H1 (cell line): ENCODE measurements around the gene ZC3H12C. TPM values are rescaled to one million over a fixed set of nuclear protein-coding genes. Genes with fewer than 3 reads are reported as not detected.

Source experiments
- CTCF ChIA-PET: fragments of 300-600 bp; sonication (Branson Sonifier 250); formaldehyde crosslinking; loops from one replicate; lab custom pipeline; 2021; ENCODE audit not compliant: partially characterized antibody; lab: Charles Lee
- POLR2A ChIA-PET: fragments of 300-600 bp; sonication (Branson Sonifier 250); formaldehyde crosslinking; loops from one replicate; lab custom pipeline; 2021; ENCODE audit warnings: inconsistent platforms; ENCODE audit not compliant: partially characterized antibody; lab: Charles Lee
- DNase-seq, 2 experiments: peaks; one replicate each; pipeline versions ENCODE4 v3.0.0 to v3.0.0-alpha.2; 2010 to 2022; ENCODE audit warnings: low spot score in 2 of 2, low read depth in 1 of 2, mixed read lengths in 1 of 2
- FAIRE-seq: peaks from 2 replicates; lab custom pipeline; 2011; peaks lifted over from hg19 to GRCh38; lab: Jason Lieb, UNC
- H2AFZ ChIP-seq: 2 replicates; pipeline ENCODE4 v1.8.1; 2012; ENCODE audit warnings: low read length, inconsistent platforms
- H2AK5ac ChIP-seq: 2 replicates; pipeline ENCODE4 v1.6.1; 2013; ENCODE audit warnings: low read depth, low read length
- H2BK120ac ChIP-seq: replicated peaks from 2 replicates; pipeline ENCODE3; 2013; ENCODE audit warnings: low read depth, low read length, inconsistent platforms
- H2BK12ac ChIP-seq: 2 replicates; pipeline ENCODE4 v1.6.1; 2013; ENCODE audit warnings: low read depth, low read length
- H2BK15ac ChIP-seq: 2 replicates; pipeline ENCODE4 v1.6.1; 2013; ENCODE audit warnings: low read length
- H2BK20ac ChIP-seq: 2 replicates; pipeline ENCODE4 v1.6.1; 2013; ENCODE audit warnings: low read length
- H2BK5ac ChIP-seq: 2 replicates; pipeline ENCODE4 v1.6.1; 2013; ENCODE audit warnings: low read depth, low read length
- H3K14ac ChIP-seq: 2 replicates; pipeline ENCODE4 v1.6.1; 2013; ENCODE audit warnings: inconsistent platforms; ENCODE audit not compliant: insufficient read length
- H3K18ac ChIP-seq: 2 replicates; pipeline ENCODE4 v1.6.1; 2013; ENCODE audit warnings: low read length; ENCODE audit errors: extremely low read depth
- H3K23ac ChIP-seq: 2 replicates; pipeline ENCODE4 v1.6.1; 2013; ENCODE audit warnings: inconsistent platforms; ENCODE audit not compliant: insufficient read length
- H3K23me2 ChIP-seq: 2 replicates; pipeline ENCODE4 v1.6.1; 2013; ENCODE audit warnings: low read depth, low read length
- H3K27ac ChIP-seq: 2 replicates; pipeline ENCODE4 v1.6.1; 2011; ENCODE audit warnings: low read depth, low read length, inconsistent platforms
- H3K27me3 ChIP-seq, 4 experiments: replicated peaks in 1 of 4; 1 replicate in 1 of 4; 2 replicates in 3 of 4; pipeline versions ENCODE4 v1.6.1 to v1.8.1; 2011 to 2013; ENCODE audit warnings: low read length in 3 of 4, mild to moderate bottlenecking in 3 of 4, inconsistent platforms in 2 of 4, mixed read lengths in 2 of 4, moderate library complexity in 1 of 4; ENCODE audit not compliant: control insufficient read depth in 3 of 4, insufficient read depth in 3 of 4; ENCODE audit errors: extremely low read depth in 1 of 4
- H3K36me3 ChIP-seq, 4 experiments: 2 replicates each; pipeline versions ENCODE4 v1.6.1 to v1.8.1; 2011 to 2013; ENCODE audit warnings: mild to moderate bottlenecking in 4 of 4, low read length in 3 of 4, moderate library complexity in 2 of 4, control low read depth in 1 of 4, inconsistent platforms in 1 of 4; ENCODE audit not compliant: insufficient read depth in 4 of 4, control insufficient read depth in 2 of 4
- H3K4ac ChIP-seq: replicated peaks from 2 replicates; pipeline ENCODE3; 2013; ENCODE audit warnings: low read length, low read depth, mixed read lengths, inconsistent platforms; ENCODE audit not compliant: insufficient read length
- H3K4me1 ChIP-seq, 4 experiments: replicated peaks in 1 of 4; 1 replicate in 1 of 4; 2 replicates in 3 of 4; pipeline versions ENCODE4 v1.6.1 to v1.8.1; 2011 to 2013; ENCODE audit warnings: low read length in 3 of 4, inconsistent platforms in 2 of 4, mixed read lengths in 1 of 4; ENCODE audit not compliant: insufficient read depth in 4 of 4, control insufficient read depth in 3 of 4
- H3K4me2 ChIP-seq, 2 experiments: 2 replicates each; pipeline versions ENCODE4 v1.6.1 to v1.8.1; 2011 to 2013; ENCODE audit warnings: low read depth in 2 of 2, low read length in 2 of 2, control low read depth in 1 of 2, inconsistent platforms in 1 of 2, mild to moderate bottlenecking in 1 of 2; ENCODE audit not compliant: insufficient read depth in 1 of 2
- H3K4me3 ChIP-seq, 4 experiments: fragments of 200-600, 300-600 bp in 1 of 4; sonication (generic), shearing (Covaris generic), sonication (Bioruptor Twin) in 1 of 4; 2 replicates each; pipeline versions ENCODE4 v1.5.1 to v1.8.1; 2011 to 2016; ENCODE audit warnings: low read length in 4 of 4, low read depth in 3 of 4, control low read depth in 2 of 4, inconsistent platforms in 2 of 4, mild to moderate bottlenecking in 2 of 4, mixed read lengths in 1 of 4, moderate library complexity in 1 of 4; ENCODE audit not compliant: insufficient read depth in 2 of 4; ENCODE audit errors: extremely low read depth in 1 of 4
- H3K56ac ChIP-seq: replicated peaks from 2 replicates; pipeline ENCODE3; 2013; ENCODE audit warnings: low read depth, mild to moderate bottlenecking, mixed read lengths, low read length, inconsistent platforms; ENCODE audit not compliant: insufficient read length
- H3K79me1 ChIP-seq: 2 replicates; pipeline ENCODE4 v1.6.1; 2013; ENCODE audit warnings: low read depth, low read length, control low read depth
- H3K79me2 ChIP-seq, 2 experiments: 2 replicates each; pipeline versions ENCODE4 v1.6.1 to v1.8.1; 2012 to 2013; ENCODE audit warnings: low read length in 2 of 2, mild to moderate bottlenecking in 2 of 2, inconsistent platforms in 1 of 2; ENCODE audit not compliant: insufficient read depth in 2 of 2, control insufficient read depth in 1 of 2
- H3K9ac ChIP-seq, 4 experiments: replicated peaks in 1 of 4; 1 replicate in 1 of 4; 2 replicates in 3 of 4; pipeline versions ENCODE4 v1.6.1 to v1.8.1; 2011 to 2013; ENCODE audit warnings: low read depth in 3 of 4, low read length in 3 of 4, control low read depth in 2 of 4, mild to moderate bottlenecking in 2 of 4, moderate library complexity in 2 of 4, inconsistent platforms in 1 of 4; ENCODE audit errors: extremely low read depth in 1 of 4
- H3K9me3 ChIP-seq, 2 experiments: 2 replicates each; pipeline versions ENCODE4 v1.6.1 to v1.8.1; 2012 to 2013; ENCODE audit warnings: mild to moderate bottlenecking in 2 of 2, moderate library complexity in 2 of 2, control low read depth in 1 of 2, inconsistent platforms in 1 of 2, low read depth in 1 of 2, low read length in 1 of 2, mixed read lengths in 1 of 2; ENCODE audit not compliant: insufficient read depth in 2 of 2
- H4K20me1 ChIP-seq, 2 experiments: replicated peaks in 1 of 2; 2 replicates each; pipeline versions ENCODE3 to v1.8.1; 2011 to 2013; ENCODE audit warnings: inconsistent platforms in 2 of 2, low read length in 2 of 2, mild to moderate bottlenecking in 1 of 2; ENCODE audit not compliant: insufficient read depth in 2 of 2, control insufficient read depth in 1 of 2
- H4K5ac ChIP-seq: 2 replicates; pipeline ENCODE4 v1.6.1; 2013; ENCODE audit warnings: low read length, low read depth, mixed read lengths, inconsistent platforms; ENCODE audit not compliant: insufficient read length
- H4K8ac ChIP-seq: 2 replicates; pipeline ENCODE4 v1.8.0; 2013; ENCODE audit warnings: mild to moderate bottlenecking, moderate library complexity, low read length, inconsistent platforms; ENCODE audit not compliant: insufficient read depth; ENCODE audit errors: extremely low read depth
- H4K91ac ChIP-seq: replicated peaks from 2 replicates; pipeline ENCODE3; 2013; ENCODE audit warnings: low read length, mixed read lengths, inconsistent platforms; ENCODE audit not compliant: insufficient read length
- BACH1 ChIP-seq: IDR thresholded peaks from 2 replicates; pipeline ENCODE4 v1.6.1; 2012; ENCODE audit warnings: low read length, improper control_type of control experiment
- BCL11A ChIP-seq, 2 experiments: IDR thresholded peaks; one replicate each; pipeline ENCODE4 v1.6.1; 2011; ENCODE audit warnings: low read depth in 2 of 2, low read length in 2 of 2, mild to moderate bottlenecking in 2 of 2
- CHD2 ChIP-seq: IDR thresholded peaks from 2 replicates; pipeline ENCODE4 v1.6.1; 2012; ENCODE audit warnings: low read length, improper control_type of control experiment
- HDAC6 ChIP-seq: IDR thresholded peaks from one replicate; pipeline ENCODE4 v1.7.1; 2012; ENCODE audit warnings: low read depth, mild to moderate bottlenecking, inconsistent platforms, low read length, moderate library complexity
- MAFK ChIP-seq: IDR thresholded peaks from 2 replicates; pipeline ENCODE4 v1.6.1; 2012; ENCODE audit warnings: low read depth, mild to moderate bottlenecking, improper control_type of control experiment, low read length
- NANOG ChIP-seq: IDR thresholded peaks from 2 replicates; pipeline ENCODE4 v1.6.1; 2011; ENCODE audit warnings: low read length, low read depth, mild to moderate bottlenecking, inconsistent platforms; ENCODE audit not compliant: insufficient read depth, poor library complexity, severe bottlenecking
- SIX5 ChIP-seq: IDR thresholded peaks from 2 replicates; pipeline ENCODE4 v1.6.1; 2011; ENCODE audit warnings: mild to moderate bottlenecking, low read depth, low read length
- SP1 ChIP-seq: IDR thresholded peaks from 2 replicates; pipeline ENCODE4 v1.6.1; 2011; ENCODE audit warnings: low read depth, low read length
- WGBS, 2 experiments: shearing (Covaris generic) in 1 of 2; methylation state at CpG; one replicate each; pipeline versions ENCODE4 v1.1.6 to v1.1.7; 2013 to 2015; ENCODE audit warnings: low lambda C conversion rate in 2 of 2, mixed read lengths in 2 of 2, inconsistent platforms in 1 of 2, low coverage in 1 of 2, missing lambda C conversion rate in 1 of 2; ENCODE audit not compliant: insufficient replicate concordance in 2 of 2, insufficient coverage in 1 of 2, insufficient read length in 1 of 2; ENCODE audit errors: extremely low coverage in 1 of 2, missing lambda C conversion rate in 1 of 2; 5-methylcytosine and 5-hydroxymethylcytosine counted together
- polyA plus RNA-seq, 7 experiments: library from polyadenylated mRNA; depleted of rRNA in 3 of 7; stranded (reverse) in 5 of 7; unstranded in 2 of 7; fragments of >200 nt in 5 of 7; fragments of 200-250 nt in 2 of 7; gene quantifications; 1 replicate in 5 of 7; 2 replicates in 1 of 7; 4 replicates in 1 of 7; pipeline versions ENCODE4 v1.2.1 to v1.2.3, GENCODE V29; 2011 to 2013; ENCODE audit warnings: missing spikeins in 2 of 7, mixed read lengths in 2 of 7
- total RNA-seq: library from RNA; stranded (reverse); fragmentation: NEBNext Ultra II Directional; extraction: Animal tissue kit (Norgen Biotek cat#: 25700); gene quantifications from 2 replicates; pipeline ENCODE4 v1.2.1, GENCODE V29; 2021

The ZC3H12C gene
- total and polyA plus RNA-seq, 2 of the 8 experiments (the other 6 are each of a cell fraction or from before 2014, with no cell fraction given): 2.0 to 2.7 TPM

- Histone ChIP-seq H4K5ac (no peak overlapping the region), H2AFZ (no peak overlapping the region), H3K27me3 (no peaks in the 10 kb centered on the region), H4K91ac (no peak overlapping the region), H3K36me3 (peaks cover 0 to 5% (median 0%) of the 10 kb centered on the region in 4 experiments; a peak in 2 of 8 replicates), H3K14ac (no peak overlapping the region), H3K4me3 (peak overlapping the region in 1 of 4 experiments; percentile 16; a peak in 1 of 8 replicates), H3K18ac (no peak overlapping the region), H2BK5ac (no peak overlapping the region), H3K4me2 (peak overlapping the region; percentile 25 to 31; a peak in 2 of 4 replicates), H2BK12ac (0 out of 2 replicates have a peak overlapping the region, but pooled peaks have one; percentile 27), H3K4ac (no peak overlapping the region), H3K79me1 (no peaks in the 10 kb centered on the region), H3K56ac (no peak overlapping the region), H2BK20ac (no peak overlapping the region), H4K8ac (no peak overlapping the region), H3K23ac (no peak overlapping the region), H3K9ac (no peak overlapping the region), H2AK5ac (no peak overlapping the region), H3K4me1 (peaks cover 3 to 10% (median 8%) of the 10 kb centered on the region in 4 experiments; a peak in 4 of 7 replicates), H3K9me3 (peaks cover 2 to 5% of the 10 kb centered on the region in 2 experiments; a peak in 3 of 4 replicates), H4K20me1 (no peaks in the 10 kb centered on the region), H3K79me2 (no peaks in the 10 kb centered on the region), H2BK15ac (no peak overlapping the region), H2BK120ac (no peak overlapping the region), H3K23me2 (no peaks in the 10 kb centered on the region), H3K27ac (no peak overlapping the region)
- no peak for FAIRE-seq
- no peak for DNase-seq
- POLR2A ChIA-PET: interaction anchor here (1.0 kb wide), 1 partner anchor 17 kb away, joined by 3 read pairs; the partner anchor contains the start of gene ZC3H12C
- 94% methylated on average over 4 of the region's 4 CpGs; no CpG with 5 or more reads in 1 of the 2 experiments for WGBS, 2 experiments
- TF ChIP-seq BCL11A (IDR thresholded peaks at IDR 0.05; ENCODE audit: low read depth in 2 of 2, low read length in 2 of 2): no peak
- no peak for TF ChIP-seq NANOG
- TF ChIP-seq SIX5: no peak
- no peak for TF ChIP-seq HDAC6
- no peak for TF ChIP-seq SP1
- TF ChIP-seq BACH1: no peak
- TF ChIP-seq MAFK: no peak
- TF ChIP-seq CHD2: no peak
- CTCF ChIA-PET: no interaction called here
Measured at GRCh38 chr11:110075847-110076208, 17.4 kb upstream of the ZC3H12C start.
